DMS153 (cell line): ENCODE results near the gene MIDN.
"Not testable (repeated sequence)": the region's sequence is repeated elsewhere in the genome, so short reads cannot be mapped to it uniquely, and the experiment has no call there.

Source experiments
- DNase-seq: peaks from one replicate; lab custom pipeline; 2025; lab: John Stamatoyannopoulos, UW

MIDN gene

GRCh38 chr19:1294688-1295087 is 46.3 kb downstream of the MIDN start:
- DNase-seq = no peak

GRCh38 chr19:1295169-1296012 is 47.0 kb downstream of the MIDN start:
- DNase-seq = no peak

- DNase-seq = no peak
Measured at GRCh38 chr19:1296078-1296477, 47.7 kb downstream of the MIDN start.

GRCh38 chr19:1296575-1297271 is 48.3 kb downstream of the MIDN start:
- no peak for DNase-seq

- no peak for DNase-seq
Measured at GRCh38 chr19:1298235-1298634, 49.9 kb downstream of the MIDN start.

GRCh38 chr19:1299801-1300200 is 51.4 kb downstream of the MIDN start:
- no peak for DNase-seq

GRCh38 chr19:1300744-1301490 is 52.5 kb downstream of the MIDN start:
- DNase-seq = no peak

GRCh38 chr19:1302533-1303239 is 54.3 kb downstream of the MIDN start:
- no peak for DNase-seq

- DNase-seq = no peak
Measured at GRCh38 chr19:1304197-1304924, 56.0 kb downstream of the MIDN start.

- DNase-seq = not testable (repeated sequence)
Measured at GRCh38 chr19:1305354-1305753, 57.0 kb downstream of the MIDN start.

GRCh38 chr19:1307320-1307719 is 58.9 kb downstream of the MIDN start:
- no peak for DNase-seq

- DNase-seq = no peak
Measured at GRCh38 chr19:1307755-1308303, 59.4 kb downstream of the MIDN start.

- DNase-seq = no peak
Measured at GRCh38 chr19:1308718-1309117, 60.3 kb downstream of the MIDN start.
